Superior temporal gyrus (tissue), 1 donor: ENCODE results near the gene CNOT6.
A peak's percentile ranks its signal among the peaks of the same experiment; 100 is the strongest.

Experiments used
- DNase-seq: peaks from one replicate; pipeline ENCODE4 v3.0.0-alpha.2; 2016; ENCODE audit errors: extremely low spot score

The CNOT6 gene

DNA sequence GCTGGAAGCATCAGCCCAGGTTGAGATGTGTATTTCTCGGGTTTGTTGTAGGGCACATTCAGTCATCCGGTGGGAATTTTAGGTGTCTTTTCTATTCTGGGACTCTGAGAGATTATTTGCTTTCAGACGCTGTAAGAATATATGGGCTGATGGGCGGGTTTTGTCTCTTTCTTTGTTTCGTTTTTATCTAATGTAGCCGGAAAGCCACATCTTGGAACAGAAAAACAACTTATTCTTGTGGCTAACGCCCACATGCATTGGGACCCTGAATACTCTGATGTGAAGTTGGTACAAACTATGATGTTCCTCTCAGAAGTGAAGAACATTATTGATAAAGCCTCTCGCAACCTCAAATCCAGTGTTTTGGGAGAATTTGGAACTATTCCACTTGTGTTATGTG is 74.7 kb downstream of the CNOT6 start:
- no peak for DNase-seq

- peak; percentile 32 for DNase-seq
Measured at GRCh38 chr5:180575571-180575970, 81.4 kb downstream of the CNOT6 start.

DNA sequence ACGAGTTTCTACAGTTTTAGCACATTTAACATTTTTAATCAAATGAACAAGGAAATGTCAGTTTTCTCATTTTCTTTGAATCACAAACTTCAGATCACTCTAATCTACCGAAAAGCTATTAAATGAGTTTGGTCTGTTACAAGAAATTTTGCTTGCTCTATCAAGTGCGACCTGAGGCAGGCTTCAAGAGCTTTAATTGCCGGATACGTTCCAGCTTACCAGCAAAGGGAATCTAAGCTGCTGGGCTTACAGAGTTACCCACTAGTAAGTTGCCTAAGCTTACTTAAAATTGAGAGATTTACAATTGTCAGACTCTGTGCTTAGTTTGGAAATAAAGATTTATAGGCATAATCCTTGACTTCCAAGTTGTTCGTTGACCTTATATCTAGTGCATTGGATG is 86.5 kb downstream of the CNOT6 start:
- DNase-seq: no peak

DNA sequence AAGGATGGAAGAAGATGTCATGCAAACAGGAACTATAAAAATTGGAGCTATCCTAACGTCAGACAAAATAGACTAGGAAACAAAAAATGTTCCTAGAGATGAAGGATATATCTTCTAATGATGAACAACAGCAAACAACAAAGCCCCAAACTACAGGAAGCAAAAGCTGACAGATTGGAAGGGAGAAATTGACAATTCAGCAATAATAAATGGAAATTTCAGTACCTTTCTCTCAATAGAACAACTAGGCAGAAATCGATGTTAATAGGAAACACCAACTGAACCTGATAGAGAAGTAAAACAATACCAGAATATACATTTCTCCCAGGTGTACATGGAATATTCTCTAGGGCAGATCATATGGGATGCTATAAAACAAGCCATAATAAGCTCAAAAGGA is 89.6 kb downstream of the CNOT6 start:
- no peak for DNase-seq

DNA sequence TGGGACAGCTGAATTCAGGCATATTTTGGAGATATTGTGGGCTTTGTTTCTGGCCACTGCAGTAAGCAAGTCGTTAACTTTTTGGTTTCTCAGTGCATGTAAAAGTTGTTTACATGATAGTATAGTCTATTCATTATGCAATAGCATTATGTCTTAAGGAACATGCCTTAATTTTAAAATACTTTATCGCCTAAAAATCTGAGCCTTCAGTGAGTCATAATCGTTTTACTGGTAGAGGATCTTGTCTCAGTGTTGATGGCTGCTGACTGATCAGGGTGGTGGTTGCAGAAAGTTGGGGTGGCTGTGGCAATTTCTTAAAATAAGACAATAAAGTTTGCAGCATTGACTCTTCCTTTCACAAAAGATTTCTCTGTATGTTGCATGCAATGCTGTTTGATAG is 92.0 kb downstream of the CNOT6 start:
- no peak for DNase-seq

- no peak for DNase-seq
Measured at GRCh38 chr5:180586870-180587269, 92.7 kb downstream of the CNOT6 start.

DNA sequence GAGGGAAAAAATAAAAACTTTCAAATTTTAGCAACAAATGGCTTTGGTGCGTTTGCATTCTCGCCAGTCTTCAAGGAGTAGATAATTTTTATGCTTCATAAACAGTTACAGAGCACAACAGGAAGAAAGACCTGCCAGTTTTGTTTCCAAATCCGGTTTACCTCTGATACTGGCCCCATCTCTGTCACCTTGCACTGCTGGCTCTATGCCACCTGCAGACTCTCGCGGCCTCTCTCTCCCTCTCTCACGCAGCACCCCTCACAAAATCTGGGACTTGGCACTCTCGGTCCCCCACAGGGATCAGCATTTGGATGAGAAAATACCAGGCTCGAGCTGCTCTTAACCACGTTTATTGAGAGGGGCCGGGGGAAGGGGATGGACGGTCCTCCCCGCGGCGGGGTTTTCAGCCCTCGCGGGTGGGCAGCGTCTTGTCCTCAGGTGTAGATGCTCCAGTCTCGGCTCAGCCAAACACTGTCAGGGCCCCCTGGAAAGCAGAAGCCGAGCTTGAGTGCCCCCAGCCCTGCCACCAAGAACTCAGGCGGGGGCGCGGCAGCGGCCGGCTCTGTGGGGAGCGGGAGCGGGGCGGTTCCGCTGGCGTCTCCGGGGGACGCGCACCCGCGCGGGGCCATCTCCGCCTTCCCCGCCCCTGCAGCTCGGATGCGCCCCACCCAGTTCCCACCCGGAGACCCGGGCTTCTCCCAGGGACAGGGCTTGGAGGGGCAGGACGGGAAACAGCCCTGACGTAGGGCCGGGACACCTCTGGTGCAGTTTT is 95.8 kb downstream of the CNOT6 start:
- no peak for DNase-seq

DNA sequence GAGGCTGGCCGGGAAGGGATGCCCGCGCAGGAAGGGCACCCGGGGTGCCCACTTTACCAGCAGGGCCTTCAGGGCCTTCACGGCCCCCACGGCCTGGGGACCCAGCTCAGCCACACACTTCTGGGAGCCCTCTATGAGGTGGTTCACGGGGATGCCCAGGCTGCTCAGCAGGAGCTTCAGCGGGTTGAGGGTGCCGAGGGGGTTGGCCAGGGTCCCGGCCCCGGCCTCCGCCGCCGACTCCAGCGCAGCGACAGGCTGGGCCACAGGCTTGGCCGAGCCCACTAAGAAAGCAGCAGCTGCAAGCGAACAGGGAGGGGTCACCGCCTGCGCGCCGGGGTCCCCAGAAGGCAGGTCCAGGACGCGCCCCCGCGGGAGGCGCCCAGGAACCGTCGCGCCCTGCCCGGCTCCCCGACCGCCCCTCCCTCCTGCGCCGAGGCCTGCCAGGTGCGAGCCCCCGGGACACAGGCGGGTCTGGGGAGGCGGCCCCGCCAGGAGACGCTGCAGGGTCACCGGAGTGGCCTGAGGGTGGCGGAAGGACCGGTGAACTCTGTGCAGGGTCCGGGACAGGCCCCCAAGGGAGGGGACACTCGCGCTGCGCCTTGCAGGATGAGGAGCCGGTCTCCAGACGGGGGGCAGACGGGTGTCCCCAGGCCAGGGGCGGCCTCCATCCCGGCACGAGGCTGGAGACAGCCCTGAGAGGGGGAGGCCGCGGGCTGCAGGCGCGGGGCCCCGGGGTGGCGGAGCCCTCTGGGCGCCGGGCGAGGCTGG is 96.5 kb downstream of the CNOT6 start:
- DNase-seq: no peak

DNA sequence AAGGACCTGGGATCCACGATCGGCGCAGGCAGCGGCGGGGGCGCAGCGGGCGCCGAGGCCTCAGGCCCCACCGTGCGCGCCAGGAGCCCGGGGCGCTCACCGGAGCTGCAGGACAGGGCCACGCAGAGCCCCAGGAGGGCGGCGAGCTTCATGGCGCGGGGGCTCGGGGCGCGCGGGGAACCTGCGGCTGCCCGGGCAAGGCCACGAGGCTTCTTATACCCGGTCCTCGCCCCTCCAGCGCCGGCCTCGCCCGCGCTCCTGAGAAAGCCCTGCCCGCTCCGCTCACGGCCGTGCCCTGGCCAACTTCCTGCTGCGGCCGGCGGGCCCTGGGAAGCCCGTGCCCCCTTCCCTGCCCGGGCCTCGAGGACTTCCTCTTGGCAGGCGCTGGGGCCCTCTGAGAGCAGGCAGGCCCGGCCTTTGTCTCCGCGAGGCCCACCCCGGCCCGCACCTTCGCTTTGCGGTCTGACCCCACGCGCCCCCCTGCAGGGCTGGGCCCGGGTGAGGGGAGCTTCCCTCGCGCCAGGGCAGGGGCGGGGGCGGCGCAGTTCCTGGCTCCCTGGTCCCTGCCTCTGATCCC is 97.2 kb downstream of the CNOT6 start, which contains the start of gene SCGB3A1:
SCGB3A1 (minus strand) TSS at position 189 of the 577 bp plus-strand sequence; CDS start at position 152, 37 bp downstream.
- no peak for DNase-seq

DNA sequence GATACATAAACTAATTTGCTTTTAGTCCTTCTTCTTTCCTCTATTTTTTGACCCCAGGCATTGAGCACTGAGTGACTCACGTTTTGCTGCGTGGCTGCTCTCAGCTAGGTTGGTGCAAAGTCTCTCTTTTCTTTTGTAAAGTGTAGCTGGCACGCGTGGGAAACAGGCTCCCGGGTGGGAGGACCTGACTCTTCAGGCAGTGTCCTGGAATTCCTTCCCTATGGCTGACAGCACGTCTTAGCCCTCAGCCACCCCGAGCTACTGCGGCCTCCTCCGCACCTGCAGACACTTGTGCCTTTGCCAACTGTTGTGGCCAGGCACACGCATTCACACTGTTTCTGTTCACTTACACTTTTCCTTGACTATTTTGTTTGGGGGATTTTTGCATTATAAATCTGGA is 98.0 kb downstream of the CNOT6 start:
- DNase-seq: no peak

- DNase-seq: no peak
Measured at GRCh38 chr5:180593446-180594206, 99.4 kb downstream of the CNOT6 start.

DNA sequence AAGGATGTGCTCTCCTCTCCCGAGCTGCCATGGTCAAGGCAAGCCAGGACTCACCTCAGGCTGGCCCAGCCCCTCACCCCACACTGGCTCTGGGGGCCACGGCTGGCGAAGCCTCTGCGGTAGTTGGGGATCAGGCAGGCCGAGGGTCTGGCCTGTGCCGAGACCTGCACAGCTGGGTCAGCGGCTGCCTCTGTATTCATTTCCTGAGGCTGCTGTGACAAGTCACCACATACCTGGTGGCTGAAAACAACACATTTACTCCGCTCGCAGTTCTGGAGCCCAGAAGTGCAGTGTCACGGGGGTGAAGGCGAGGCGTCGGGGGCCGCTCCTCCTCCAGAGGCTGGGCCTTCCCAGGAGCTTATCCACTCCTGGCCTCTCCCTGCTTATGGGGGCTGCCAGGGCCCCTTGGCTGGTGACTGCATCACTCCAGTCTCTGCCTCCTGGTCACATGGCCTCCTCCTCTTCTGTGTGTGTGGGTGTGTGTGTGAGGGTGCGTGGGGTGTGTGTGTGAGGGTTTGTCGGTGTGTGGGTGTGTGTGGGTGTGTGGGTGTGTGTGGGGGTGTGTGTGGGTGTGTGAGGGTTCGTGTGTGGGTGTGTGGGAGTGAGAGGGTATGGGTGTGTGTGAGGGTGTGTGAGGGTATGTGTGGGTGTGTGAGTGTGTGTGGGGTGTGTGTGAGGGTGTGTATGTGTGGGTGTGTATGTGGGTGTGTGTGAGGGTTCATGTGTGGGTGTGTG is 100.3 kb downstream of the CNOT6 start:
- no peak for DNase-seq

- DNase-seq: no peak
Measured at GRCh38 chr5:180595046-180595379, 100.8 kb downstream of the CNOT6 start.

DNA sequence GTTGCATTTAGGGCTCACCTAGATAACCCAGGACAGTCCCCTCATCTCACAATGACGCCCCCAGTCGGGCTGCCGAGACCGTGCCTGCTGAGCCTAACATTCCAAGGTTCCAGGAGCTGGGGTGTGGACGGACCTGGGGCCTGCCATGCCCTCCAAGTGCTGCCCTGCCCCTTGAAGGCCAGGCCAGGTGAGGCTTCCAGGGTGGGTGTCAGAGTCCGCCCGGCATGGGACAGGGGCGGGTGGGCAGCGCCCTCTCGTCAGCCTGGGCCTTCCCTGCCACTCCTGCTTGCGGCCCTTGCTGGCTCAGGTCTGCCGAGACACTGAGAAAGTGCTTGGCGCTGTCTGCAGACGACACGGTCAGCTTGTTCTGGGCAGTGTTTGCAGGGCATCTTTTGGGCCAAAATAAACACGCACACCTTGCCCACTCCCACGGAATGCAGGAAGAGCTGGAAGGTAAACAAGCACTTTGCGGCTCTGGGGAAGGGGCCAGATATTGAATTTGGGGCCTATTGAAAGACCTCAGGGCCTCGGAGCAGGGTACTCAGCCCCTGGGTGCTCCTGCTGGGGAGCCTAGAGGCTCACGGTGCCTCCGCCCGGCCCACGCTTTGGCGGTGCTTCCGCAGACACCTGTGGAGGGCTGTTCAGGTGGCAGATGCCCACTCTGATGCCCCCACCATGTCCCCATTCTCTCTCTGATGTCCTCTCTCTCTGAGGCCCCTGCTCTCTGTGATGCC is 101.4 kb downstream of the CNOT6 start:
- no peak for DNase-seq

DNA sequence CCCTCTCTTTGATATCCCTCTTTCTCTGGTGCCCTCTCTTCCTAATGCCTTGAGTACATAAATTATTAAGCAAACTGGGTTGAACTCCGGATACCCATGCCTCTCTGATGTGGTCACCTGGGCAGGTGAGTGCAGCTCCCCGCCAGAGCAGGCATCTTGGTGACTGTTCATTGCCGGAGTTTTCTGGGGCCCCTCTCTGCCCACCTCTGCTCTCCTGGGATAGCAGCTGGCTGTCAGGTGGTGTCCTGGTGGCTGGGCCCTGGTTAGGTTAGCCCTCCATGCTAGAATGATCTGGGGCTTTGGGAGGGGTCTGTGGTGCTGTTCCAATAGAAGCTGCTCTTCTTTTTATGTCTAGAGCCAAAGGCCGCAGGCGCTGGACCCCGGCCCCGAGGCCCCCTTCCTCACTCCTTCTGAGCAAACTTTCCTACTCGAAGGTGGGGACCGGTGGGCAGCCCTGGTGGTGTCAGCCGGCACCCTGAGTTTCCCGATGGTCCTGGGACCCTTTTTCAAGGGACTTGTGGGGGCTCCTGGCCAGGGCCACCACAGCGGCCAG is 102.0 kb downstream of the CNOT6 start:
- DNase-seq: no peak

DNA sequence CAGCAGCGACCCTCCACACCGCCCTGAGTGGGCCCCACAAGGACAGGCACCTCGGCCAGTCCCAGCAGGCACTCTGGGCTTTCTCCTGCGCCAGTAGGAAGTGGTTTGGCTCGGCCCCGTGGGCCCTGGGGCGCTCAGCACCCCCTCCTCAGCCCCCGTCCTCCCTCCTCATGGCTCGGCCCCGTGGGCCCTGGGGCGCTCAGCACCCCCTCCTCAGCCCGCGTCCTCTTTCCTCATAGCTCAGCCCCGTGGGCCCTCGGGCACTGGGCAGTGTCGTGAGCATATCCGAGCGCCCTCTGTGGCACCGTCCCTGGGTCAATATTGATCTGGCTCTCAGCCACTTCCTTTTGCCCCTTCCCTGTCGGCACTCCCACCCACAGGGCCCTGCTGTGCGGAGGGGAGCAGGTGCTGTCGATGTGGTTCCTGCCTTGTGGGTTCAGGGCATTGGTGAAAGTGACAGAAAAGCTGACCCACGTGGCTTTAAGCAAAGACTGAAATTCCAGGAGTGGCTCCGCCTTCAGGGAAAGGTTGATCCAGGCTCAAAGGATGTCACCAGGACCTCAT is 102.6 kb downstream of the CNOT6 start:
- DNase-seq: no peak

DNA sequence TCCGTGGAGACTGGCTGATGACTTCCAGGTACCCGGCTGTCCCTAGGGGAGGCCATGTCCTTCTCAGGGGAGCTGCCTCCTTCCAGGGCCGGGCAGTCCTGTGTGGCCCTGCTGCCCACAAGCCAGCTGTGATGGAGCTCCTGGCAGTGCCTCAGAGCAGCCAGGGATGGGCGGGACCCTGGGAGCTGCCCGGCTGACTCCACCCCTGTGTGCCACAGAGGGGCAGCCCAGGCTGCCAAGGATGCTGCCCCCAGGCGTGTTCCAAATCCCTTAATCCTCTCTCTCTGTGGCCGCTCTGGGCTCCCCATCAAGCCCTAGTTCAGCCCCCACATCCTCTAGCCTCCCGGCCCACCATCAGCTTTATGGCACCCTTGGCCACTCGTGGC is 104.1 kb downstream of the CNOT6 start:
- DNase-seq: no peak

- DNase-seq: no peak
Measured at GRCh38 chr5:180598797-180599589, 104.8 kb downstream of the CNOT6 start.

DNA sequence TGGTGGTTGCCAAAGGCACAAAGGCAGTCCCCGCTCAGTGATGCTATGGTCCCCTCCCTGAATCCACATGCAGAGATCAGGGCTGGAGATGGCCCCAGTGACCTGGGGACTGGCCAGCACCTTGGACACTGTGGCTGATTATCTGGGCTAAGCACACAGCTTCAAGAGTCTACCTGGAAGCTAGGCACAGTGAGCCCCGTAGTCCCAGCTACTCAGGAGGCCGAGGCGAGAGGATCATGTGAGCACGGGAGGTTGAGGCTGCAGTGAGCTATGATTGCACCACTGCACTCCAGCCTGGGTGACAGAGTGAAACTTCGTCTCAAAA is 105.4 kb downstream of the CNOT6 start:
- no peak for DNase-seq
